OCI-LY7 (cell line): Measurements from ENCODE around the gene ELMO1.

Experiments used
- EZH2phosphoT487 ChIP-seq: fragments of 200-600 bp; sonication (generic); IDR thresholded peaks from 2 replicates; pipeline ENCODE4 v1.6.1; 2018; ENCODE audit warnings: low read depth, borderline replicate concordance, mild to moderate bottlenecking, mixed run types, antibody characterized with exemption, low read length, moderate library complexity, mixed read lengths
- TF ChIP-seq, protein P1 (sequence below): fragments of 200-600 bp; sonication (generic); conservative IDR thresholded peaks from 2 replicates; pipeline ENCODE4 v1.5.1; 2014; ENCODE audit warnings: mild to moderate bottlenecking, antibody characterized with exemption, low read length, moderate library complexity, mixed read lengths

DNA sequence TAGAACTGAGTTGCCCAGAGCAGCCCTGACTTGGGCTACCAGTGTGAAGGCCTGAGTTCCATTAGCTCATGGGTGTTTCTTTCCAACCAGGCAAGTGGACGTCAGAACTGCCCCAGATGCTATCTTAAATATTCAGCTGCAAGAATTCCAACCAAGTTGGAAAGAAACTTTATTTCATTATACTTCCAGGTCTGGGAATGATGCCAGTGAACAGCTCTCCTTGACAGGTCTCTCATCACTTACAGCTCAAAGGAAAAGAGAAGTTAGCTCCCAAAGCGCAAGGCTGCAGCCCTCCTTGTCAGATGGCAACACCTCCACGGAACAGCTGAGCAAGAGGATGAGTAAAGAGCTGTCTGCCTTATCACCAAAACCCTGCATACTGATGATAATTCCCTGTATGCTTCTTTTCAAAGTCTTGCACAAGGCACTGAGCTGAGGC is 468.8 kb downstream of the ELMO1 start:
- TF ChIP-seq, protein P1, sequence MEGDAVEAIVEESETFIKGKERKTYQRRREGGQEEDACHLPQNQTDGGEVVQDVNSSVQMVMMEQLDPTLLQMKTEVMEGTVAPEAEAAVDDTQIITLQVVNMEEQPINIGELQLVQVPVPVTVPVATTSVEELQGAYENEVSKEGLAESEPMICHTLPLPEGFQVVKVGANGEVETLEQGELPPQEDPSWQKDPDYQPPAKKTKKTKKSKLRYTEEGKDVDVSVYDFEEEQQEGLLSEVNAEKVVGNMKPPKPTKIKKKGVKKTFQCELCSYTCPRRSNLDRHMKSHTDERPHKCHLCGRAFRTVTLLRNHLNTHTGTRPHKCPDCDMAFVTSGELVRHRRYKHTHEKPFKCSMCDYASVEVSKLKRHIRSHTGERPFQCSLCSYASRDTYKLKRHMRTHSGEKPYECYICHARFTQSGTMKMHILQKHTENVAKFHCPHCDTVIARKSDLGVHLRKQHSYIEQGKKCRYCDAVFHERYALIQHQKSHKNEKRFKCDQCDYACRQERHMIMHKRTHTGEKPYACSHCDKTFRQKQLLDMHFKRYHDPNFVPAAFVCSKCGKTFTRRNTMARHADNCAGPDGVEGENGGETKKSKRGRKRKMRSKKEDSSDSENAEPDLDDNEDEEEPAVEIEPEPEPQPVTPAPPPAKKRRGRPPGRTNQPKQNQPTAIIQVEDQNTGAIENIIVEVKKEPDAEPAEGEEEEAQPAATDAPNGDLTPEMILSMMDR: no peak
- TF ChIP-seq EZH2phosphoT487: no peak
